ENCODE results near the gene ST6GAL1. TPM values are rescaled to one million over a fixed set of nuclear protein-coding genes. Genes with fewer than 3 reads are reported as not detected.
A peak's percentile ranks its signal among the peaks of the same experiment; 100 is the strongest.
"Not testable (repeated sequence)": the region's sequence is repeated elsewhere in the genome, so short reads cannot be mapped to it uniquely, and the experiment has no call there.

The ST6GAL1 gene
- total RNA-seq, 4 donors from 2014 or later = 32.6 to 107 (median 57.1) TPM

GRCh38 chr3:186966406-186966805, 36.1 kb downstream of the ST6GAL1 start:
- Histone ChIP-seq H3K36me3 (no peaks in the 10 kb centered on the region), H3K9me3 (no peaks in the 10 kb centered on the region), H3K27me3 (no peaks in the 10 kb centered on the region), H3K4me1 (no peaks in the 10 kb centered on the region), H3K27ac (peak overlapping the region in 1 of 2 donors; percentile 77), H3K4me3 (no peak overlapping the region)
- intact Hi-C loops (cut with DNase I; ENCODE audit: low total_unique reads) = no loop called here
- DNase-seq = no peak
- TF ChIP-seq POLR2A (IDR thresholded peaks at IDR 0.05) = no peak
- no peak for TF ChIP-seq CTCF (IDR thresholded peaks at IDR 0.05)

GRCh38 chr3:186967236-186967635, 36.9 kb downstream of the ST6GAL1 start:
- DNase-seq; H3K4me3 ChIP-seq; H3K27me3 ChIP-seq; H3K4me1 ChIP-seq; H3K9me3 ChIP-seq; H3K36me3 ChIP-seq; intact Hi-C loops (cut with DNase I; ENCODE audit: low total_unique reads): not testable (repeated sequence)
- peak overlapping the region in 1 of 2 donors; percentile 77 for H3K27ac ChIP-seq

- Histone ChIP-seq H3K4me1 (no peaks in the 10 kb centered on the region), H3K4me3 (no peak overlapping the region), H3K36me3 (no peaks in the 10 kb centered on the region), H3K9me3 (no peaks in the 10 kb centered on the region), H3K27me3 (no peaks in the 10 kb centered on the region), H3K27ac (peak overlapping the region in 1 of 2 donors; percentile 77)
- intact Hi-C loops (cut with DNase I; ENCODE audit: low total_unique reads) = no loop called here
- no peak for TF ChIP-seq POLR2A (IDR thresholded peaks at IDR 0.05)
- DNase-seq = no peak
Measured at GRCh38 chr3:186967686-186968085, 37.4 kb downstream of the ST6GAL1 start.

- no peaks in the 10 kb centered on the region for H3K27me3 ChIP-seq
- intact Hi-C loops (cut with DNase I; ENCODE audit: low total_unique reads) = no loop called here
- TF ChIP-seq POLR2A (IDR thresholded peaks at IDR 0.05) (no peak), CTCF (IDR thresholded peaks at IDR 0.05) (no peak)
- no peaks in the 10 kb centered on the region for H3K36me3 ChIP-seq
- no peaks in the 10 kb centered on the region for H3K4me1 ChIP-seq
- no peak for DNase-seq
- peak overlapping the region; percentile 19 to 77 for H3K27ac ChIP-seq
- no peak overlapping the region for H3K4me3 ChIP-seq
- H3K9me3 ChIP-seq = no peaks in the 10 kb centered on the region
Measured at GRCh38 chr3:186969607-186970006, 39.3 kb downstream of the ST6GAL1 start.

- peak overlapping the region; percentile 53 to 77 for H3K27ac ChIP-seq
- H3K27me3 ChIP-seq; H3K36me3 ChIP-seq; H3K4me1 ChIP-seq; DNase-seq; intact Hi-C loops (cut with DNase I; ENCODE audit: low total_unique reads); H3K4me3 ChIP-seq; H3K9me3 ChIP-seq: not testable (repeated sequence)
Measured at GRCh38 chr3:186971106-186971505, 40.8 kb downstream of the ST6GAL1 start.

GRCh38 chr3:186971578-186971977, 41.3 kb downstream of the ST6GAL1 start:
- Histone ChIP-seq H3K4me1 (no peaks in the 10 kb centered on the region), H3K4me3 (no peak overlapping the region), H3K27me3 (no peaks in the 10 kb centered on the region), H3K36me3 (no peaks in the 10 kb centered on the region), H3K9me3 (no peaks in the 10 kb centered on the region), H3K27ac (peak overlapping the region; percentile 53 to 77)
- TF ChIP-seq POLR2A (IDR thresholded peaks at IDR 0.05) = no peak
- no peak for TF ChIP-seq CTCF (IDR thresholded peaks at IDR 0.05)
- peak in 1 of 2 donors; percentile 47 for DNase-seq
- intact Hi-C loops (cut with DNase I; ENCODE audit: low total_unique reads) = no loop called here

- Histone ChIP-seq H3K9me3 (no peaks in the 10 kb centered on the region), H3K4me3 (no peak overlapping the region), H3K27me3 (no peaks in the 10 kb centered on the region), H3K27ac (no peak overlapping the region), H3K36me3 (no peaks in the 10 kb centered on the region), H3K4me1 (no peaks in the 10 kb centered on the region)
- TF ChIP-seq CTCF (IDR thresholded peaks at IDR 0.05) (no peak), POLR2A (IDR thresholded peaks at IDR 0.05) (no peak)
- no peak for DNase-seq
- intact Hi-C loops (cut with DNase I; ENCODE audit: low total_unique reads) = no loop called here
Measured at GRCh38 chr3:186973702-186974101, 43.4 kb downstream of the ST6GAL1 start.

Data from uterus (tissue), 4 donors.